GM19043 (cell line): Measurements from ENCODE around the gene KRTAP1-4.
"Not testable (repeated sequence)": the region's sequence is repeated elsewhere in the genome, so short reads cannot be mapped to it uniquely, and the experiment has no call there.

Experiments used
- ATAC-seq: cut with Tn5 transposase; IDR thresholded peaks from one replicate; pipeline ENCODE4 v1.9.1; 2021; ENCODE audit warnings: low read depth; ENCODE audit not compliant: unreplicated experiment

Gene KRTAP1-4

GRCh38 chr17:41009301-41009760 lies 20.7 kb downstream of the KRTAP1-4 start:
- ATAC-seq, result no peak

DNA sequence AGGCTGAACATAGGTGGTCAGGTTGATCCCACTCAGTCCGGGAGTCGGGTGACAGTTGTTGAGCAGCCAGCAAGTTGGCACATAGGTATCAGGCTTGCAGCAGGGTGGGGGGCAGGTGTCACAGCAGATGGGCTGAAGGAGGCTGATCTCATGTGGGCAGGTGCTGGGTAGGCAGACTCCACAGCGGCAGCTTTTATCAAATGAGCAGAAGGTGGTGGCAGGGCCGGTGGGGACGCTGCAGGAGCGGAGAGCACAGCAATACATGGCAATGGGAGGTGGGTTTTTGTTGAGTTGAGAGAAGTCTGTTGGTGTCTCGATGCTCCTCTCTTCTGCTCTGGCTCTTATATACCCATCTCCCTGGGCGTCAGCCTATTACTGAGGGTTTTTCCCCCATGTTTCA lies 21.2 kb downstream of the KRTAP1-4 start, which contains the start of gene KRTAP3-1:
Gene KRTAP3-1, minus strand, starts transcription at position 318 of the 400 bp plus-strand sequence. Its CDS starts 54 bp downstream, at position 264.
- ATAC-seq, result no peak

DNA sequence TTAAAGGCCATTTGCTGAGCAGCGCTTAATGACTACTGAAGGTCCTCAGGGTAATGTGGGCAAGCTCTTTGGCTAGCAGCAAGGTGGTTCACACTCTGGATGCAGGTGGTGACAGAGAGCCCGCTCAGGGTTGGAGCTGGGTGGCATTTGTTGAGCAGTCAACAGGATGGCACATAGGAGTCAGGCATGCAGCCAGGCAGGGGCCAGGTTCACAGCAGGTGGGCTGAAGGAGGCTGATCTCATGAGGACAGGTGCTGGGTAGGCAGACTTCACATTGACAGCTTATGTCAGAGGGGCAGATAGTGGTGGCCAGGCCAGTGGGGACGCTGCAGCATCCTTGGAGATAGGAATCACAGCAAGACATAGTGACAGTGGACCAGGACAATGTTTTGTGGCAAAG lies 25.6 kb downstream of the KRTAP1-4 start:
- ATAC-seq, result no peak

- ATAC-seq, result no peak
Observed at GRCh38 chr17:41003926-41004325, 26.1 kb downstream of the KRTAP1-4 start.

DNA sequence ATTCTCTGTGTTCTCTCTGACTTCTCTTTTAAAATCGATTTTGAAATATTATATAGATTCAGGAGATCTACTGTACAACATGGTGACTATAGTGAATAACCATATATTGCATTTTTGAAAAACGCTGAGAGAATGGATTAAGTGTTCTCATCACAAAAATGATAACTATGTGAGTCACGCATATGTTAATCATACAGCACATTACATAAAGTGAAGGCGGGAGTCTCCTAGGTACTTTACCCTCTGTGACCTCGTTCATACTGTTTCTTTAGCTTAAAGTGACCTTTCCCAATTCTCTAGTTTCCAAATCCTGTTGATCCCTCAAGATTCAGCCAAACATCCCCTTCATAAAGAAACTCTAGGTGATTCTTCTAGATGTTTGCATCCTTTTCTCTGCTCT lies 27.2 kb downstream of the KRTAP1-4 start:
- no peak for ATAC-seq

DNA sequence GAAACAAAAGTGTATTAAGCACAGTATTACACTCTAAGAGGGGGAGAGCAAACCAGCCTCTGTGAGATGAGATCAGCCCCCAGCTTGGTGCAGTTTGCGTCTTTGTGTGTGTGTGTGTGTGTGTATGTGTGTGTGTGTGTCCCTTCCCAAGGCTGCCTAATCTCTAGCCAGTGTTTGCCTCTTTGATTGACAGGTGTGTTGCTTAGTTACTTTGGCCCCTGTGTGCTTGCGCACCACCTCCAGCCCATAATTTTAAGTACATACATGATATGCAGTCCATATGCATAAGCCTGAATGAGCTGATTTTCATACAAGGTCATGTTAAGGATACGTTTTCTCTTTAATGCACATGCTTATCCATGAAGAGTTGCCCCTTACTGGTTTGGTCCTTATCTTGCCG lies 28.2 kb downstream of the KRTAP1-4 start:
- ATAC-seq, result no peak

- not testable (repeated sequence) for ATAC-seq
Observed at GRCh38 chr17:40999563-40999962, 30.4 kb downstream of the KRTAP1-4 start, which contains the start of gene KRTAP3-2. KRTAP3-2 (minus strand) TSS chr17:40999906; CDS start chr17:40999853, 53 bp downstream.

- no peak for ATAC-seq
Observed at GRCh38 chr17:40997361-40997760, 32.6 kb downstream of the KRTAP1-4 start.

DNA sequence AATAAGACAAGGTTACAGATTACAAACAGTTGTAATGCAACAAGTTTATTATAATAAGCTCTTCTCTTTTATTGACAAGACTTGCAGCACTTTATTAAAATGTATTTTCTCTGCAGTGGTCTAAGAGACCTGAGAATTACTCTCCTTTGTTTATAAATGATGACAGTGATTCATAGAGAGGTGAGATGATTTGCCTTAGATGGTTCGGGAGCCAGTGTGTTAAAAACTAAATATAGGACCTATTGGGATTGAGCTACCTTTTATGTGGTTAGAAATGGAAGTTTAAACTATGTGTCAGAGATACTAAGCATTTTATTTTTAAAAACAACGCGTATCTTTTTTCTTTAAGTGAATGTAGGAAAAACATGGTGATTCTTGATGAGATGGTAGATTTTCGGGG lies 33.2 kb downstream of the KRTAP1-4 start:
- no peak for ATAC-seq

DNA sequence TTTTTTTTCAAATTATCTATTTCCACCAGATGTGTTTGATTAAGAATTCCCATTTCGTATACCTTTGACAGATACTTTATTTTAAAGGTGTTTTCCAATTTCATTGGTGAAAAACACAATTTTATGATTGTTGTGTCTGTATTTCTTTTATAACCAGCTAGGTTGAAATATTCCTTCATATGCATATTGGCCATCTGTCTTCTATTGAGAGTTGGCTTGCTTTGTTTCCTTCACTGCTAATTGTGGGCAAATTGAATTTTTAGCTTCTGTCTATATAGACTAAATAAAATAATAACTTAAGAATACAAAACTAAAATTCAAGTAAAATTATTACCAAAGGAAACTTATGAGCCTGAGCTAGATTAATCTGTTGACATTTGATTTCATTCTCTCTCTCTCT lies 34.9 kb downstream of the KRTAP1-4 start:
- no peak for ATAC-seq

GRCh38 chr17:40993839-40994238 lies 36.2 kb downstream of the KRTAP1-4 start, which contains the start of gene KRTAP3-3:
KRTAP3-3 (minus strand) TSS chr17:40994164; CDS start chr17:40994097, 67 bp downstream.
- ATAC-seq, result no peak

GRCh38 chr17:40993084-40993483 lies 36.9 kb downstream of the KRTAP1-4 start:
- no peak for ATAC-seq

DNA sequence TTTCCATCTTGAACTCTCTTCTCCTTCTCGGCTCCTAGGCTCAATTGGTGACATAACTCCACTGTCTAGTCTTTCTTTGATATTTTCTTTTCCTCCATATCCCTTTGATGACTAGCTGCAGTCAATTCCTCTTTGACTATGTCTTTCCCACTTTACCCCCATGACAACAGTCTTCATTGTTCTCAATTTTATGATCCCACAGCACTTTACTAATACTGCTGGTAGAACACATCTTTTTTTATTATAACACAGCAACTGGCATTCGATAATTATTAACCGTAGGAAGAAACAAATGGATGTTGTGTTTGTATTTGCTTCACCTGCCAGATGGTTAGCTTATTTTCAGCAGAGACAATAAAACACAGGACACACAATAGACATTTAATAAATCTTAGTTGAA lies 37.3 kb downstream of the KRTAP1-4 start:
- ATAC-seq, result no peak

- ATAC-seq, result no peak
Observed at GRCh38 chr17:40986920-40987319, 43.1 kb downstream of the KRTAP1-4 start.

DNA sequence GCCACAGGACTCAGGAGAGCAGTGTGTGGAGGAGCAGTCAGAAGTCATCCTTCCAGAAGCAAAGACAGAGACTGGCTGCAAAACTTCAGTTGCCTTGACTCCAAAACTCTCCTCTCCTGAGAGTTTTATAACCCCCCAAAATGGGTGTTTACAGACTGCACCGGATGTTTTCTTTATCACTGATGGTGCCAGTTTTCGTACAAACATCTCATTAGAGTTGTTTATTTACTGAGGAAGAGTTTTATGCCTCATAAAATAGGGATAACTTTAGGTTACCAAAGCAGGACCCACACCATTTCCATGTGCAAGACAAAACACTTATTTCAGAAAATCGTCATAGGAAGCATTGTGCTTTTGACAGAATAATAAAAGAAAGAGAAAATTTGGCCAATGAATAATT lies 45.8 kb downstream of the KRTAP1-4 start, which contains the start of gene KRT40:
Gene KRT40, minus strand, starts transcription at position 101 of the 400 bp plus-strand sequence. Its CDS starts 53 bp downstream, at position 48.
- ATAC-seq, result no peak

GRCh38 chr17:40981115-40981514 lies 48.9 kb downstream of the KRTAP1-4 start:
- no peak for ATAC-seq

DNA sequence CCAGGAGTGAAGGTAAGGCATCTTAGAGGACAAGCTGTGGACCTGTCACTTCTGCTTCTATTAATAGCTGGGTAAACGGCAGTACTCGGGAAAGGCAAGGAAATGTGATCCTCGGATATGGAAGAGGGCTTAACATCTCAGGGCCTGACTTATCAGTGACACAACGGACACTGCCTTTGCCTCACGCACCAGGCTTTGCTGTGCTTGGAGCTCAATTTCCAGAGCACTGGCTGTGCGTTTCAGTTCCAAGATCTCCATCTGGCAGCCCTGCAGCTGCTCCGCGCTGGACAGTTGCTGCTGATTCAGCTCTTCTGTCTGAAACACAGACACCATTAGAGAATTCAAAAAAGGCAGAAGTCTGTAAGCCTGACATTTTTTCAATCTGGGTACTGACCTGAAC lies 49.4 kb downstream of the KRTAP1-4 start:
- no peak for ATAC-seq

GRCh38 chr17:40980117-40980516 lies 49.9 kb downstream of the KRTAP1-4 start:
- no peak for ATAC-seq
